Keratinocyte (primary cell): ENCODE data around the gene CNOT3. TPM values are rescaled to one million over a fixed set of nuclear protein-coding genes. Genes with fewer than 3 reads are reported as not detected.

Experiments
- DNase-seq: peaks from one replicate; pipeline ENCODE4 v3.0.0-alpha.2; 2011; ENCODE audit warnings: low read depth, missing footprints, low spot score
- FAIRE-seq: peaks from 2 replicates; lab custom pipeline; 2011; peaks lifted over from hg19 to GRCh38; lab: Jason Lieb, UNC
- H2AFZ ChIP-seq: 2 replicates; pipeline ENCODE4 v1.6.0; 2012; ENCODE audit warnings: low read length, control low read depth, inconsistent platforms; ENCODE audit not compliant: control insufficient read depth
- H3K27ac ChIP-seq: 2 replicates; pipeline ENCODE4 v1.5.1; 2011; ENCODE audit warnings: low read length; ENCODE audit not compliant: control insufficient read depth, insufficient read depth
- H3K27me3 ChIP-seq: 3 replicates; pipeline ENCODE4 v1.6.0; 2011; ENCODE audit warnings: low read length; ENCODE audit not compliant: control insufficient read depth, insufficient read depth; ENCODE audit errors: extremely low read depth
- H3K36me3 ChIP-seq, 2 experiments: 2 replicates in 1 of 2; 3 replicates in 1 of 2; pipeline ENCODE4 v1.5.1; 2011; ENCODE audit warnings: low read length in 2 of 2, mild to moderate bottlenecking in 1 of 2; ENCODE audit not compliant: control insufficient read depth in 2 of 2, insufficient read depth in 2 of 2; ENCODE audit errors: extremely low read depth in 1 of 2
- H3K4me1 ChIP-seq: 3 replicates; pipeline ENCODE4 v1.5.1; 2011; ENCODE audit warnings: low read length; ENCODE audit not compliant: control insufficient read depth, insufficient read depth; ENCODE audit errors: extremely low read depth
- H3K4me2 ChIP-seq: 3 replicates; pipeline ENCODE4 v1.6.0; 2011; ENCODE audit warnings: low read depth, low read length; ENCODE audit not compliant: control insufficient read depth, insufficient read depth; ENCODE audit errors: extremely low read depth
- H3K4me3 ChIP-seq, 3 experiments: fragments of 200-600 bp in 1 of 3; sonication (generic) in 1 of 3; 2 replicates in 2 of 3; 3 replicates in 1 of 3; pipeline ENCODE4 v1.5.1; 2011 to 2016; ENCODE audit warnings: low read length in 3 of 3, mild to moderate bottlenecking in 3 of 3, control low read depth in 2 of 3, inconsistent platforms in 1 of 3, low read depth in 1 of 3, mixed read lengths in 1 of 3, mixed run types in 1 of 3, moderate library complexity in 1 of 3; ENCODE audit not compliant: control insufficient read depth in 2 of 3, insufficient read depth in 2 of 3; ENCODE audit errors: extremely low read depth in 1 of 3
- H3K79me2 ChIP-seq: 2 replicates; pipeline ENCODE4 v1.6.0; 2012; ENCODE audit warnings: low read length; ENCODE audit not compliant: control insufficient read depth, insufficient read depth
- H3K9ac ChIP-seq: 3 replicates; pipeline ENCODE4 v1.6.0; 2011; ENCODE audit warnings: low read length; ENCODE audit not compliant: control insufficient read depth, insufficient read depth; ENCODE audit errors: extremely low read depth
- H3K9me1 ChIP-seq: 3 replicates; pipeline ENCODE4 v1.6.0; 2011; ENCODE audit warnings: low read length; ENCODE audit not compliant: control insufficient read depth, insufficient read depth; ENCODE audit errors: extremely low read depth
- H3K9me3 ChIP-seq: 2 replicates; pipeline ENCODE4 v1.5.1; 2012; ENCODE audit warnings: low read depth, low read length; ENCODE audit not compliant: control insufficient read depth
- H4K20me1 ChIP-seq: 3 replicates; pipeline ENCODE4 v1.6.0; 2011; ENCODE audit warnings: low read length; ENCODE audit not compliant: control insufficient read depth, insufficient read depth; ENCODE audit errors: extremely low read depth
- EZH2 ChIP-seq: IDR thresholded peaks from one replicate; pipeline ENCODE4 v1.6.1; 2012; ENCODE audit warnings: inconsistent platforms, mild to moderate bottlenecking, low read length, moderate library complexity
- dilution Hi-C: fragments of 300-500 bp; cut with MboI; formaldehyde crosslinking; loops from one replicate; pipeline ENCODE4 v1.7.0; 2020; ENCODE audit warnings: low sequenced_read_pairs; ENCODE audit not compliant: extremely low pct_ligation_motif_present
- polyA plus RNA-seq, 5 experiments: library from polyadenylated mRNA; depleted of rRNA in 3 of 5; stranded (reverse) in 3 of 5; stranded (forward) in 1 of 5; unstranded in 1 of 5; fragments of >200 nt; gene quantifications; 1 replicate in 1 of 5; 2 replicates in 3 of 5; 3 replicates in 1 of 5; pipeline versions ENCODE4 v1.2.1 to v1.2.3, GENCODE V29; 2011 to 2012; ENCODE audit warnings: missing spikeins in 2 of 5, low read depth in 1 of 5, low replicate concordance in 1 of 5
- TF ChIP-seq, protein P1 (sequence below), 3 experiments: IDR thresholded peaks in 1 of 3; conservative IDR thresholded peaks in 1 of 3; optimal IDR thresholded peaks in 1 of 3; 2 replicates in 2 of 3; 3 replicates in 1 of 3; pipeline versions ENCODE3 to v1.5.1; 2011; ENCODE audit warnings: low read length in 3 of 3, mild to moderate bottlenecking in 3 of 3, moderate library complexity in 2 of 3, control low read depth in 1 of 3, inconsistent platforms in 1 of 3; ENCODE audit not compliant: insufficient read depth in 2 of 3; ENCODE audit errors: extremely low read depth in 1 of 3

The CNOT3 gene
- polyA plus RNA-seq, 1 donor (not counting 4 experiments of a cell fraction or from before 2014, with no cell fraction given), result 8.6 TPM

DNA sequence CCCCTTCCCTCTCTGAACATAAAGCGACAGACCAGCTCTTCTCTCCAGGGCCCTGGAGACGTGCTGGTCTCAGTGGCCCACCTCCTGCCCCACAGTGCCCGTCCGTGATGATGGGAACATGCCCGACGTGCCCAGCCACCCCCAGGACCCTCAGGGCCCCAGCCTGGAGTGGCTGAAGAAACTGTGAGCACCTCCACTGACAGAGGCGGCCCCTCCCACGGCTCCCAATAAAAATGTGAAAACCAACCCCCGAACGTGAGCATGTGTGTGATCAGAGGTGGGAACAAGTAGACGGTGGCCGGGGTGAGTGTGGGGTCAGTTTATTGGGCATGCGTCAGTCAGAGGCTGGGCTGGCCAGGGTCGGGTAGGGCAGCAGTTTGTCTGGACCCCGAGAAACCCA is 30.8 kb upstream of the CNOT3 start:
- no peaks in the 10 kb centered on the region for H3K9me1 ChIP-seq
- H3K36me3 ChIP-seq, result peaks cover 15 to 23% of the 10 kb centered on the region in 2 experiments
- dilution Hi-C loops, result no loop called here
- no peak overlapping the region for H3K4me2 ChIP-seq
- no peaks in the 10 kb centered on the region for H3K9me3 ChIP-seq
- no peak overlapping the region for H3K9ac ChIP-seq
- H3K4me3 ChIP-seq, result no peak overlapping the region
- H3K27me3 ChIP-seq, result no peaks in the 10 kb centered on the region
- TF ChIP-seq, protein P1, sequence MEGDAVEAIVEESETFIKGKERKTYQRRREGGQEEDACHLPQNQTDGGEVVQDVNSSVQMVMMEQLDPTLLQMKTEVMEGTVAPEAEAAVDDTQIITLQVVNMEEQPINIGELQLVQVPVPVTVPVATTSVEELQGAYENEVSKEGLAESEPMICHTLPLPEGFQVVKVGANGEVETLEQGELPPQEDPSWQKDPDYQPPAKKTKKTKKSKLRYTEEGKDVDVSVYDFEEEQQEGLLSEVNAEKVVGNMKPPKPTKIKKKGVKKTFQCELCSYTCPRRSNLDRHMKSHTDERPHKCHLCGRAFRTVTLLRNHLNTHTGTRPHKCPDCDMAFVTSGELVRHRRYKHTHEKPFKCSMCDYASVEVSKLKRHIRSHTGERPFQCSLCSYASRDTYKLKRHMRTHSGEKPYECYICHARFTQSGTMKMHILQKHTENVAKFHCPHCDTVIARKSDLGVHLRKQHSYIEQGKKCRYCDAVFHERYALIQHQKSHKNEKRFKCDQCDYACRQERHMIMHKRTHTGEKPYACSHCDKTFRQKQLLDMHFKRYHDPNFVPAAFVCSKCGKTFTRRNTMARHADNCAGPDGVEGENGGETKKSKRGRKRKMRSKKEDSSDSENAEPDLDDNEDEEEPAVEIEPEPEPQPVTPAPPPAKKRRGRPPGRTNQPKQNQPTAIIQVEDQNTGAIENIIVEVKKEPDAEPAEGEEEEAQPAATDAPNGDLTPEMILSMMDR (optimal IDR thresholded peaks at IDR 0.05 in 1 of 3, IDR thresholded peaks at IDR 0.05 in 1 of 3, conservative IDR thresholded peaks at IDR 0.05 in 1 of 3; ENCODE audit: extremely low read depth in 1 of 3, insufficient read depth in 2 of 3, low read length in 3 of 3), result no peak
- TF ChIP-seq EZH2, result no peak
- peaks cover 18% of the 10 kb centered on the region for H3K79me2 ChIP-seq
- FAIRE-seq (no peak), DNase-seq (no peak)
- H2AFZ ChIP-seq, result no peak overlapping the region
- peaks cover 3% of the 10 kb centered on the region for H4K20me1 ChIP-seq
- H3K27ac ChIP-seq, result no peak overlapping the region
- peaks cover 4% of the 10 kb centered on the region for H3K4me1 ChIP-seq

DNA sequence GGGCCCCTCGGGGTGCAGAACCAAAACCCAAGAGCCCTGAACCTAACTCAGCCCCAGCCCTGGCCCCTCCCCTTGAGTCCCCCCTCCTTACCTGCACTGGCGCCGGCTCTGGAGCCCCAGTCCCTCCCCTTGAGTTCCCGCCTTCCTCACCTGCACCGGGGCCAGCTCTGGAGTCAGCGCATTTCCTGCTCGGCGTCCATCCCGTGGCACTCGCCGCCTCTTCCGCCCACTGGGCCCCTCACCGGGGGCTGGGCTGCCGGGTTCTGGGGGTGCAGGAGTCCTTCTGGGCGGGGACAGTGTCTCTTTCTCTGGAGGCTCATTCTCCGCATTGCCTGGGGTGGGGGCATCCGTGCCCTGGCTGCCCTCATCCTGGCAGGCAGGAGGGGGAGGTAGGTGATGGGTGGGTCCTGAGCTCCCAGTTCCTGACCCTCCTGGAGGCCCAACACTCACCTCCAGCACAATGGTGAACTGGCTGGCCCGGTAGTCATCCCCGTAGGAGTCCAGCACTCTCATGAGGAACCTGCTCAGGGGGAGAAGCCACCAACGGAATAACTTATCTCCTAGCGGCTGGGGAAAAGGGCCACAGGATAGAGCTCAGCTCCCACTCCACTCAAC is 29.6 kb upstream of the CNOT3 start:
- Histone ChIP-seq H3K4me3 (no peak overlapping the region), H3K27me3 (no peaks in the 10 kb centered on the region), H3K9ac (no peak overlapping the region), H3K4me1 (no peaks in the 10 kb centered on the region), H3K27ac (no peak overlapping the region), H3K79me2 (peaks cover 14% of the 10 kb centered on the region), H3K4me2 (no peak overlapping the region), H2AFZ (no peak overlapping the region), H4K20me1 (peaks cover 3% of the 10 kb centered on the region), H3K9me1 (no peaks in the 10 kb centered on the region), H3K36me3 (peaks cover 15 to 23% of the 10 kb centered on the region in 2 experiments), H3K9me3 (no peaks in the 10 kb centered on the region)
- DNase-seq (no peak), FAIRE-seq (no peak)
- dilution Hi-C loops, result no loop called here
- no peak for TF ChIP-seq EZH2
- TF ChIP-seq, protein P1 (optimal IDR thresholded peaks at IDR 0.05 in 1 of 3, IDR thresholded peaks at IDR 0.05 in 1 of 3, conservative IDR thresholded peaks at IDR 0.05 in 1 of 3; ENCODE audit: extremely low read depth in 1 of 3, insufficient read depth in 2 of 3, low read length in 3 of 3), result no peak
